T-cell (primary cell): ENCODE data around the gene MCAT. TPM values are rescaled to one million over a fixed set of nuclear protein-coding genes. Genes with fewer than 3 reads are reported as not detected.
A peak's percentile ranks its signal among the peaks of the same experiment; 100 is the strongest.

ENCODE experiments used
- ATAC-seq, 4 experiments: fragments of 200-7000 bp in 3 of 4; fragments of 150-1000 bp in 1 of 4; cut with Tn5 transposase; replicated peaks in 1 of 4; 1 replicate in 3 of 4; 2 replicates in 1 of 4; pipeline ENCODE4 v1.10.0; 2021; ENCODE audit warnings: moderate library complexity in 3 of 4, mild to moderate bottlenecking in 2 of 4, moderate number of reproducible peaks in 1 of 4
- CTCF ChIA-PET, 2 donors: fragments of 300-600 bp; sonication (Branson Sonifier 250); formaldehyde crosslinking; loops; one replicate each; lab custom pipeline; 2022; ENCODE audit warnings: antibody characterized with exemption in 2 of 2; lab: Charles Lee
- POLR2A ChIA-PET, 2 donors: fragments of 300-600 bp; sonication (Branson Sonifier 250); formaldehyde crosslinking; loops; one replicate each; lab custom pipeline; 2022; ENCODE audit warnings: antibody characterized with exemption in 2 of 2; lab: Charles Lee
- DNase-seq, 35 experiments: peaks; one replicate each; pipeline versions ENCODE4 v3.0.0 to v3.0.0-alpha.2; 2013 to 2023
- H3K27ac ChIP-seq: one replicate; pipeline ENCODE4 v1.5.1; 2013; ENCODE audit warnings: low read length
- H3K27me3 ChIP-seq, 2 experiments: replicated peaks in 1 of 2; 1 replicate in 1 of 2; 2 replicates in 1 of 2; pipeline versions ENCODE4 v1.6.1 to v1.7.0; 2013; ENCODE audit warnings: low read length in 1 of 2, mixed read lengths in 1 of 2; ENCODE audit not compliant: control insufficient read depth in 2 of 2, insufficient read depth in 2 of 2; ENCODE audit errors: extremely low read depth in 1 of 2
- H3K36me3 ChIP-seq, 2 donors: 1 replicate in 1 of 2; 2 replicates in 1 of 2; pipeline versions ENCODE4 v1.6.1 to v1.7.0; 2013; ENCODE audit warnings: low read length in 1 of 2; ENCODE audit not compliant: control insufficient read depth in 2 of 2, insufficient read depth in 1 of 2; ENCODE audit errors: extremely low read depth in 1 of 2
- H3K4me1 ChIP-seq, 2 experiments: 1 replicate in 1 of 2; 2 replicates in 1 of 2; pipeline versions ENCODE4 v1.6.1 to v1.7.0; 2013; ENCODE audit warnings: low read length in 2 of 2, mixed read lengths in 1 of 2; ENCODE audit not compliant: insufficient read depth in 2 of 2, control insufficient read depth in 1 of 2; ENCODE audit errors: extremely low read depth in 1 of 2
- H3K4me3 ChIP-seq, 2 donors: 1 replicate in 1 of 2; 2 replicates in 1 of 2; pipeline versions ENCODE4 v1.5.1 to v1.7.0; 2013; ENCODE audit warnings: mild to moderate bottlenecking in 2 of 2, low read length in 1 of 2, moderate library complexity in 1 of 2; ENCODE audit not compliant: control insufficient read depth in 1 of 2; ENCODE audit errors: extremely low read depth in 1 of 2
- H3K9me3 ChIP-seq: 2 replicates; pipeline ENCODE4 v1.7.0; 2013
- H3K27ac Mint-ChIP-seq, 2 donors: one replicate each; pipeline ENCODE4 v1.8.0; 2020 to 2021; ENCODE audit warnings: mild to moderate bottlenecking in 2 of 2, mixed read lengths in 2 of 2
- H3K27me3 Mint-ChIP-seq, 2 donors: one replicate each; pipeline ENCODE4 v1.8.0; 2021 to 2022; ENCODE audit warnings: mixed read lengths in 2 of 2
- H3K36me3 Mint-ChIP-seq: one replicate; pipeline ENCODE4 v1.8.0; 2021; ENCODE audit warnings: mixed read lengths
- H3K4me1 Mint-ChIP-seq, 3 donors: one replicate each; pipeline ENCODE4 v1.8.0; 2020 to 2022; ENCODE audit warnings: mixed read lengths in 3 of 3, mild to moderate bottlenecking in 1 of 3
- H3K4me3 Mint-ChIP-seq, 3 donors: one replicate each; pipeline ENCODE4 v1.8.0; 2020 to 2022; ENCODE audit warnings: mild to moderate bottlenecking in 3 of 3, mixed read lengths in 3 of 3, moderate library complexity in 3 of 3
- H3K9me3 Mint-ChIP-seq, 3 donors: one replicate each; pipeline ENCODE4 v1.8.0; 2020 to 2022; ENCODE audit warnings: mixed read lengths in 3 of 3
- WGBS: methylation state at CpG from one replicate; pipeline ENCODE4 v1.1.5; 2013; ENCODE audit warnings: missing lambda C conversion rate; ENCODE audit not compliant: insufficient coverage; 5-methylcytosine and 5-hydroxymethylcytosine counted together
- total RNA-seq, 35 experiments: library from RNA in 6 of 35; stranded (reverse) in 6 of 35; fragments of 120-200 nt in 1 of 35; gene quantifications; one replicate each; pipeline versions ENCODE4 v1.2.1 to v1.2.4 and lab custom pipeline; 2013 to 2026

MCAT gene
- total RNA-seq, 5 donors from 2014 or later (not counting 1 experiment from before 2014, with no cell fraction given), result 6.5 to 13.3 (median 10.6) TPM

DNA sequence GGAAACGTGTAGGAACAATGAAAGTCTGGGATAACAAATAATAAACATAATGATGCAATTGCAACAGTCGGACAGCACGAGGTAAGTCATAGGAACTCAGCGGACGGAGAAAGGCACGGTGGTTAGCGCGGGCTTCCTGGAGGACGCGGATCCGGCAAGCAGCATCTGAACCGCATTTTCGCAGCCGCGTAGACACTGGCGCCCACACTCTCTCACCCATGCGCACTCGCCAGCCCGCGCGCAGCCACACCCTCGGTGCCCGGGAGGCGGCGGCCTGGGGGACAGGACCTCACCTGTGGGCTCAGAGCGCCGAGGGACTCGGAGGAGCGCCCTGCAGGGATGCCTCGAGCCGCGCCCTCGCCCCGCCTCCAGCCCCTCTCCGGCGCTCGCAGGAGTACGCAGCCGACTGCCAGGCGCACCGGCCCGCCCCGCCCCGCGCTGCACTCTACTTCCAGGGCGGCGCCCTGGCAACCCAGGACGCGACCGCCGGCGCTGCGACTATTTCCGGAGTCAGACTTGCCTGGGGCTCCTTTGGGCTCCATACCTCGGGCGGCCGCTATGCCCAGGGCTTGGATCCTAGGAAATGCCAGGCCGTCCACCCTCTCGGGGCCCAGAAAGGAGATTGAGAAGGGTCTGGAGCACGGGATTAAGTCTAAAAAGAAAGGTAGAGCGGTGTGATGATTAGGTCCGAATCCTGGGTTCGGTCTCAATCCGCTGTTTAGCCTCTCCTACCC, 54.0 kb downstream of the MCAT start, which contains the start of gene TTLL1:
Gene TTLL1, minus strand, starts transcription at position 408 of the 734 bp plus-strand sequence. CDS start 13,805 bp downstream, outside the sequence.
- WGBS, result under 1% methylated on average over 60 of the region's 64 CpGs
- H3K4me3 Mint-ChIP-seq, result peak within 1 kb of the TSS; percentile 86 to 92 (median 89)
- DNase-seq (peak; percentile 74 to 92 (median 85)), ATAC-seq (peak; percentile 97 to 98 (median 97))
- Histone ChIP-seq H3K9me3 (no peaks in the 10 kb centered on the region), H3K4me3 (peak within 1 kb of the TSS; percentile 69 to 74), H3K36me3 (no peaks in the 10 kb centered on the region), H3K4me1 (peaks cover 5 to 35% of the 10 kb centered on the region in 2 experiments), H3K27ac (peak within 1 kb of the TSS; percentile 61), H3K27me3 (no peaks in the 10 kb centered on the region)
- H3K27ac Mint-ChIP-seq, result peak within 1 kb of the TSS; percentile 87 to 90
- ChIA-PET POLR2A (no interaction called here), CTCF (no interaction called here)
- H3K27me3 Mint-ChIP-seq, result no peaks in the 10 kb centered on the region
- no peaks in the 10 kb centered on the region for H3K36me3 Mint-ChIP-seq
- peaks cover 17 to 23% (median 19%) of the 10 kb centered on the region in 3 donors for H3K4me1 Mint-ChIP-seq
- no peaks in the 10 kb centered on the region for H3K9me3 Mint-ChIP-seq

DNA sequence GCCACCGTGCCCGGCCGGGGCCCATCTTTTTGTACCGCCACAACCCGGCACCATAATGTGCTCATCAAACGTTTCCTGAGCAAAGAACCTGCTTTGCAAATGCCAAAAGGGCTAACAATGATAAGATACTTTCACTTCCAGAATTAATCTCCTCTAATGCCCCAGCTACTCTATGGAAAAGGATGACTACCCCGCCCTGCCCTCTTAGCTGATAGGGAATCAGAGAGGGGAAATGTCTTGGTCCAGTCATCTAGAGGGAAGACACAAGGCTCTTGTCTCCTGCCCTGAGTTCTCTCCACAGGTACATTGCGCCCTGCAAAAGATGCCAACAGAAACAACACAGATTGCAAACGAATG, 54.6 kb downstream of the MCAT start:
- Mint-ChIP-seq H3K27ac (peak overlapping the region; percentile 87 to 90), H3K36me3 (no peaks in the 10 kb centered on the region), H3K4me1 (peaks cover 17 to 23% (median 19%) of the 10 kb centered on the region in 3 donors), H3K4me3 (peak overlapping the region; percentile 86 to 92 (median 89)), H3K9me3 (no peaks in the 10 kb centered on the region), H3K27me3 (no peaks in the 10 kb centered on the region)
- Histone ChIP-seq H3K27me3 (no peaks in the 10 kb centered on the region), H3K36me3 (no peaks in the 10 kb centered on the region), H3K4me1 (peaks cover 5 to 35% of the 10 kb centered on the region in 2 experiments), H3K9me3 (no peaks in the 10 kb centered on the region), H3K27ac (peak overlapping the region; percentile 61), H3K4me3 (peak overlapping the region; percentile 69 to 74)
- ATAC-seq (no peak), DNase-seq (no peak)
- 55% methylated on average over 7 of the region's 9 CpGs for WGBS
- POLR2A ChIA-PET, result no interaction called here
- CTCF ChIA-PET, result interaction anchor here in 1 of 2 donors (0.5 kb wide), 1 partner anchor 457 kb away, joined by 5 read pairs; no protein-coding TSS in a partner anchor

DNA sequence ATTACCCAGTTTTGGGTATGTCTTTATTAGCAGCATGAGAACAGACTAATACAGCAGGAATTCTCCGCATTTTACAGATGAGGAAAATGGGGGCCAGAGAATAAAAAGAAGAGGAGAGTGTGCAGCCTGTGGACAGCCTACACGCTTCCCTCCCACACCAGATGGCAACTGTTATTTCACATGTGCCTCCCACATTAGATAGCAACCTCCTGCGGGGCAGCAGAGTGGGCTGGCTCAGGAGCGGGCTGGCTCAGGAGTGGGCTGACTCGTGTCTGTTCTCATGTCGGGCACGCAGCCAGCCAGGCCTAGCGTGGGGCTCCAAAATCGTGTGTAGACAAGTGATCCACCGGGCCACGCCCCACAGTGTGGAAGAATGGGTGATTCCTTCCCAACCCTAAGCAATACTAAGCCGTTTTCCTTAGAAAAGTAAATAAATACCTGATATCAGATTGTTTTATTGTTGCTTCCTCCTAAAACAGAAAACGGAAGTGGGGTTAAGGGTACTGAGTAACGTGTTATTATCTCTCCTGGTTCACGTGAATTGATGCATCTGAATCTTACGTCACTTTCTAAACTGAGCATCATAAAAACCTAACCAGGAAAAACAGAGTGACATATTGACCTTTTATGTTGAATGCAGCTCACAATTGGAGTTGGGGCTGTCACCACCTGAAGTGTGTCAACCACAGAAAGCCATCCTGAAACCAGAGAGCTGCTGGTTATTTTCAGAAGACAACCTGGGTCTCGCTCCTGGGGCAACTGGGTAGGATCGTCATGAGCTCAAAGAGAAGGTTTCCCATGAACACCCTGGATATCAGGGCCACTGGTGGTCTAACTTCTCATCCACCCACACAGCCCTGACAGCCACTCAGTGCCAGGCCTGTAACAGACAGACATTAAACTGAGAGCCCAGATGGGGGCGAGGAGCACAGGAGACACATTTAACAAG, 57.3 kb downstream of the MCAT start:
- CTCF ChIA-PET, result no interaction called here
- Mint-ChIP-seq H3K4me3 (peak overlapping the region in 1 of 3 donors; percentile 31), H3K36me3 (no peaks in the 10 kb centered on the region), H3K9me3 (no peaks in the 10 kb centered on the region), H3K27ac (peak overlapping the region; percentile 52 to 78), H3K27me3 (no peaks in the 10 kb centered on the region), H3K4me1 (peaks cover 17 to 23% (median 19%) of the 10 kb centered on the region in 3 donors)
- 78% methylated on average over 3 of the region's 19 CpGs for WGBS
- H3K4me1 ChIP-seq, result peaks cover 5 to 35% of the 10 kb centered on the region in 2 experiments
- POLR2A ChIA-PET, result no interaction called here
- ATAC-seq (no peak), DNase-seq (peak in 5 of 35 experiments; percentile 7 to 63 (median 12))
- no peaks in the 10 kb centered on the region for H3K9me3 ChIP-seq
- H3K27ac ChIP-seq, result peak overlapping the region; percentile 74
- H3K27me3 ChIP-seq, result no peaks in the 10 kb centered on the region
- no peak overlapping the region for H3K4me3 ChIP-seq
- no peaks in the 10 kb centered on the region for H3K36me3 ChIP-seq

Other genes with a start within 250 kb of the MCAT start
- 10 to 100 TPM; 25.9 to 49.0 (median 40.4) TPM for gene PACSIN2, start 128.2 kb downstream of the MCAT start, total RNA-seq
- 1 to 10 TPM; 5.6 to 9.0 (median 6.9) TPM for gene TTLL1, start 54.0 kb downstream of the MCAT start, total RNA-seq
- 1 to 10 TPM; 2.0 to 3.2 (median 2.7) TPM for gene BIK, start 32.6 kb downstream of the MCAT start, total RNA-seq
- 100 to 1,000 TPM in 3 of 5 donors, 10 to 100 TPM in 2; 50.2 to 128 (median 101) TPM for gene TSPO, start 8.2 kb upstream of the MCAT start, total RNA-seq
- gene TTLL12, start 43.7 kb upstream of the MCAT start, total RNA-seq, result 10 to 100 TPM; 17.1 to 38.1 (median 33.8) TPM
- gene SCUBE1, start 200.0 kb upstream of the MCAT start, total RNA-seq, result under 1 TPM in 2 of 5 donors, not detected in 3; 0.03 to 0.10 TPM